Measurements from ENCODE around the gene SCCPDH. TPM values are rescaled to one million over a fixed set of nuclear protein-coding genes. Genes with fewer than 3 reads are reported as not detected.
"Not testable (repeated sequence)": the region's sequence is repeated elsewhere in the genome, so short reads cannot be mapped to it uniquely, and the experiment has no call there.

Gene SCCPDH
- total RNA-seq, 3 donors from 2014 or later: 11.3 to 30.8 (median 23.7) TPM

DNA sequence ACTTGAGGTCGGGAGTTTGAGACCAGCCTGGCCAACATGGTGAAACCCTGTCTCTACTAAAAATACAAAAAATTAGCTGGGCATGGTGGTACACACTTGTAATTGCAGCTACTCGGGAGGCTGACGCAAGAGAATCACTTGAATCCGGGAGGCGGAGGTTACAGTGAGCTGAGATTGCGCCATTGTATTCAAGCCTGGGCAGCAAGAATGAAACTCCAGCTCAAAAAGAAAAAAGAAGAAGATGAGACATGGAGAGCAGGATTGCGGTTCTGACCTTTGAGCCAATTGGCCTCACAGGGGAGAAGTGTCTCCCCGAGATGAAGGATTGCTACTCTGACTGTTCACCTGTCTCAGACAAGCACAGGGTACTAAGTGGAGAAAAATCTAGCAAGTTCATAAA is 6.6 kb downstream of the SCCPDH start:
- H3K4me3 ChIP-seq: no peak overlapping the region
- intact Hi-C loops (cut with DNase I; ENCODE audit: low total_unique reads): no loop called here

DNA sequence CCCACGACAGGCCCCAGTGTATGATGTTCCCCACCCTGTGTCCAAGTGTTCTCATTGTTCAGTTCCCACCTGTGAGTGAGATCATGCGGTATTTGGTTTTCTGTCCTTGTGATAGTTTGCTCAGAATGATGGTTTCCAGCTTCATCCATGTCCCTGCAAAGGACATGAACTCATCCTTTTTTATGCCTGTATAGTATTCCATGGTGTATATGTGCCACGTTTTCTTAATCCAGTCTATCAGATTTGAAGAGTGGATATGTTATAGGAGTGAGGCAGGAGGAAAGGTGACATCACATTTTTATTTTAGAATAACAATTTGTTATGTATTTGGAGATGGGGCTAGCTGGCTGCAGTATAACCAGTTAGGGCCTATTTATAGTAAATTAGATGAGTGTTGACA is 7.7 kb downstream of the SCCPDH start:
- H3K4me3 ChIP-seq; DNase-seq (ENCODE audit: low spot score in 2 of 2); H3K36me3 ChIP-seq; H3K9me3 ChIP-seq; H3K27ac ChIP-seq; H3K27me3 ChIP-seq; intact Hi-C loops (cut with DNase I; ENCODE audit: low total_unique reads); H3K4me1 ChIP-seq: not testable (repeated sequence)

More for the DNA sequence above, 6.6 kb downstream of the SCCPDH start:
- H3K36me3 ChIP-seq: no peaks in the 10 kb centered on the region
- no peaks in the 10 kb centered on the region for H3K27me3 ChIP-seq
- TF ChIP-seq POLR2A (IDR thresholded peaks at IDR 0.05) (no peak), CTCF (IDR thresholded peaks at IDR 0.05) (no peak)
- H3K27ac ChIP-seq: no peak overlapping the region
- H3K4me1 ChIP-seq: no peaks in the 10 kb centered on the region
- peaks cover 0 to 4% of the 10 kb centered on the region in 2 donors for H3K9me3 ChIP-seq
- DNase-seq (ENCODE audit: low spot score in 2 of 2): no peak

DNA sequence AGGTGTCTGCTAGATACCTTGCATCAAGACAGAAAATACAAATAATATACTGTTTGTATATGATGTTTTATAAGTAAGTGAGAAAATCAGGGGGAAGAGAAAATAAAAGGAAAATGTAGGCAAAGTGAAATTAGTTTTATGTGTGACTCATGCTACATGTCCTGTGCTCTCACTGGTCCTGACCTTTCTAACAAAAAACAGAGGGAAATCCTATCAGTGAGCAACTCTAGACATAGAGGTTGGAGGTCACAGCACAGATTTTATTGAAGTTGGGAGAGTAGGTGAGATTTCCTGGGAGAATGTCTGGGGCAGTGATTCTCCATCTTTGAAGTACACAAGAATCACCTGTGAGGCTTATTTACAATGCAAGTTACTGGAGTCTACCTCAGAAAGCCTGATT is 9.5 kb downstream of the SCCPDH start:
- H3K27ac ChIP-seq: no peak overlapping the region
- no peaks in the 10 kb centered on the region for H3K36me3 ChIP-seq
- H3K9me3 ChIP-seq: peaks cover 0 to 4% of the 10 kb centered on the region in 2 donors
- no peak for DNase-seq (ENCODE audit: low spot score in 2 of 2)
- TF ChIP-seq POLR2A (IDR thresholded peaks at IDR 0.05) (no peak), CTCF (IDR thresholded peaks at IDR 0.05) (no peak), POLR2AphosphoS5 (IDR thresholded peaks at IDR 0.05) (no peak)
- H3K4me3 ChIP-seq: no peak overlapping the region
- H3K4me1 ChIP-seq: no peaks in the 10 kb centered on the region
- intact Hi-C loops (cut with DNase I; ENCODE audit: low total_unique reads): no loop called here
- H3K27me3 ChIP-seq: no peaks in the 10 kb centered on the region

- TF ChIP-seq CTCF (IDR thresholded peaks at IDR 0.05) (no peak), POLR2A (IDR thresholded peaks at IDR 0.05) (no peak), POLR2AphosphoS5 (IDR thresholded peaks at IDR 0.05) (no peak)
- DNase-seq (ENCODE audit: low spot score in 2 of 2): no peak
- Histone ChIP-seq H3K4me1 (no peaks in the 10 kb centered on the region), H3K27me3 (no peaks in the 10 kb centered on the region), H3K27ac (no peak overlapping the region), H3K36me3 (no peaks in the 10 kb centered on the region), H3K9me3 (no peaks in the 10 kb centered on the region), H3K4me3 (no peak overlapping the region)
- intact Hi-C loops (cut with DNase I; ENCODE audit: low total_unique reads): no loop called here
Measured at GRCh38 chr1:246734866-246735265, 10.7 kb downstream of the SCCPDH start.

DNA sequence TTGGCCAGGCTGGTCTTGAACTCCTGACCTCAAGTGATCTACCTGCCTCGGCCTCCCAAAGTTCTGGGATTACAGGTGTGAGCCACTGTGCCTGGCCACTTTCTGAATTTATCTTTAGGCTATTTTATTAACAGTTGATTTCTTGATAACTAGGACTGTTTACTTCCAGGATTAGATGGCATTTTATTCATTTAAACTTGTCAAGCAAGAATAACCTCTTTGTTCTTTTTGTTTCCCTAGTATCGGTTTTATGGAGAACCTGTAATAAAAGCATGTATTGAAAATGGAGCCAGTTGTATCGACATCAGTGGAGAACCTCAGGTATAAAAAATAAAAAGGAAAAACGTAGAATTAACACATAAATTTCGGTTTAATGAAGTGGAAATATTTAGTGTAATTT is 11.5 kb downstream of the SCCPDH start:
- H3K27me3 ChIP-seq: no peaks in the 10 kb centered on the region
- no peaks in the 10 kb centered on the region for H3K4me1 ChIP-seq
- DNase-seq (ENCODE audit: low spot score in 2 of 2): no peak
- H3K4me3 ChIP-seq: no peak overlapping the region
- intact Hi-C loops (cut with DNase I; ENCODE audit: low total_unique reads): no loop called here
- H3K27ac ChIP-seq: no peak overlapping the region
- TF ChIP-seq POLR2A (IDR thresholded peaks at IDR 0.05) (no peak), POLR2AphosphoS5 (IDR thresholded peaks at IDR 0.05) (no peak), CTCF (IDR thresholded peaks at IDR 0.05) (no peak)
- no peaks in the 10 kb centered on the region for H3K9me3 ChIP-seq
- no peaks in the 10 kb centered on the region for H3K36me3 ChIP-seq

GRCh38 chr1:246742396-246742795 is 18.2 kb downstream of the SCCPDH start:
- no peak for DNase-seq (ENCODE audit: low spot score in 2 of 2)
- Histone ChIP-seq H3K27ac (no peak overlapping the region), H3K9me3 (no peaks in the 10 kb centered on the region), H3K27me3 (no peaks in the 10 kb centered on the region), H3K36me3 (no peaks in the 10 kb centered on the region), H3K4me3 (no peak overlapping the region), H3K4me1 (no peaks in the 10 kb centered on the region)
- TF ChIP-seq POLR2A (IDR thresholded peaks at IDR 0.05): no peak
- TF ChIP-seq CTCF (IDR thresholded peaks at IDR 0.05): no peak
- TF ChIP-seq POLR2AphosphoS5 (IDR thresholded peaks at IDR 0.05): no peak
- intact Hi-C loops (cut with DNase I; ENCODE audit: low total_unique reads): no loop called here

DNA sequence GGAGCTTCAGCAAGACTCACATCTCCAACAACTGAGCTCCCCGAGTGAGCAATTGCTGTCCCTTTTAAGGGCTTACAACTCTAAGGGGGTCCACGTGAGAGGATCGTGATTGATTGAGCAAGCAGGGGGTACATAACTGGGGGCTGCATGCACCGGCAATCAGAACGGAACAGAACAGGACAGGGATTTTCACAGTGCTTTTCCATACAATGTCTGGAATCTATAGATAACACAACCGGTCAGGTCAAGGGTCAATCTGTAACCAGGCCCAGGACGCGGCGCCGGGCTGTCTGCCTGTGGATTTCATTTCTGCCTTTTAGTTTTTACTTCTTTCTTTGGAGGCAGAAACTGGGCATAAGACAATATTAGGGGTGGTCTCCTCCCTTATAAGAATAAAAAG is 21.9 kb downstream of the SCCPDH start:
- H3K27me3 ChIP-seq; H3K4me3 ChIP-seq; H3K36me3 ChIP-seq; H3K4me1 ChIP-seq; DNase-seq (ENCODE audit: low spot score in 2 of 2); H3K27ac ChIP-seq; intact Hi-C loops (cut with DNase I; ENCODE audit: low total_unique reads); H3K9me3 ChIP-seq: not testable (repeated sequence)
